Stimulated activated effector memory CD8-positive, alpha-beta T cell treated with anti-CD3 and anti-CD28 coated beads, Interleukin-12 subunit alpha, Interleukin-12 subunit beta, amount 100 ng/mL, for 72 hours (primary cell): Measurements from ENCODE around the gene LONP2.

Experiments used
- ATAC-seq: fragments of 150-1000 bp; cut with Tn5 transposase; 2 replicates; pipeline ENCODE4 v1.10.0; 2021
- DNase-seq, 2 donors: peaks; one replicate each; pipeline ENCODE4 v3.0.0; 2021 to 2022; ENCODE audit warnings: low spot score in 2 of 2
- H3K27ac Mint-ChIP-seq: one replicate; pipeline ENCODE4 v1.8.0; 2022; ENCODE audit warnings: mild to moderate bottlenecking, mixed read lengths
- H3K36me3 Mint-ChIP-seq: one replicate; pipeline ENCODE4 v1.8.0; 2022; ENCODE audit warnings: mild to moderate bottlenecking, mixed read lengths
- H3K4me1 Mint-ChIP-seq: one replicate; pipeline ENCODE4 v1.8.0; 2022; ENCODE audit warnings: mixed read lengths
- H3K4me3 Mint-ChIP-seq: one replicate; pipeline ENCODE4 v1.8.0; 2022; ENCODE audit warnings: mild to moderate bottlenecking, mixed read lengths
- H3K9me3 Mint-ChIP-seq: one replicate; pipeline ENCODE4 v1.8.0; 2022; ENCODE audit warnings: mixed read lengths

Gene LONP2

DNA sequence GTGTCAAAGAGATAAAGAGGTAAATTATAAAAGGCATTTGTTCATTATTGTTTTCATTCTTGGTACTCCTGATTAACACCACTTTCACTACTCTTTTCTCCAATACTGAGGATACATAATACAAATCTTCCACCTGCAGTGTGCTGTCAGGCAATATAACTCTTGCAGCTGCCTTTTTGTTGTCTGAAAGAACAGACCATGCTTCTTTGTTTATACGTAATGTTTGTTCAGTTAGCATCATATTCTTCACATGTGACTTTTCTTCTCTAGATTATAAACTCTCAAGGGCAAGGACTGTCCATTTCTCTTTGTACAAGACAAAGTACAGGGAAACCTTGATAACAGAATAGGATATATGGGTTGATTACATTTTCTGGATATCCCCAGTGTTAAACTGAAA is 17.5 kb downstream of the LONP2 start:
- H3K36me3 Mint-ChIP-seq: peaks cover 100% of the 10 kb centered on the region
- H3K4me3 Mint-ChIP-seq: no peak overlapping the region
- ATAC-seq (no peak), DNase-seq (no peak)
- no peaks in the 10 kb centered on the region for H3K9me3 Mint-ChIP-seq
- H3K27ac Mint-ChIP-seq: no peak overlapping the region
- peaks cover 6% of the 10 kb centered on the region for H3K4me1 Mint-ChIP-seq

DNA sequence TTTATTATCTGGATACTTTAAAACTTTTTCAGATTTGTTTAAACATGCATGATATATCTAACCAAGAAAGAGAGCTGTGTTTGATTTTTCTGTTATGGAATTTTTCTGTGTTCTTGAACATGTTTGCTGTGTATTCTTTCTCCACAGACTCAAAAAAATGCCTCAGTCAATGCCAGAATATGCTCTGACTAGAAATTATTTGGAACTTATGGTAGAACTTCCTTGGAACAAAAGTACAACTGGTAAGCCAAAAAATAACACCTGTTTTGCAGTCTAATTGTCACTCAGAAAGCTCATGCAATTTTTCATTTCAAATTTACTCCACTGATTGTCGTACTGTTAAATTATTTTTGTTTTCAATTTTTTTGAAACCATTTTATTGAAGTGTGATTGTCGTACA is 18.5 kb downstream of the LONP2 start:
- no peak for DNase-seq
- no peak overlapping the region for H3K27ac Mint-ChIP-seq

DNA sequence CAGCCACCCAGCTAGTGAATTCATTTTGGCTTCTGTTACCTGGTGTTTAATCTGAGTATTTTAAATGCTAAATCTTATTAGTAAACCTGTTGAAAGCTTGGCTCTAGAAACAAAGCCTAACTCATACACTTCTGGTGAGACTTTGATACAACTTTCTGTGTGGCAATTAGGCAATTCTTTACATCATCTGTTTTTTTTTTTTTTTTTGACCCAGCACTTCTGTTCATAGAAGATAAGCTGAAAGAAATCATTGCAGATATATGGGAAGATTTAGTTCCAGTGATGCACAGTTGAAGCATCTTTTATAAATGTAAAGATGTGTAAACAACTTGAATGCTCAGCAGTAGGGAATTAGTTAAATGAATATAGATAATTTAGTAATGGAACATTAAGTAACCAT is 24.9 kb downstream of the LONP2 start:
- peaks cover 82% of the 10 kb centered on the region for H3K36me3 Mint-ChIP-seq

More for the DNA sequence above, 18.5 kb downstream of the LONP2 start:
- H3K36me3 Mint-ChIP-seq: peaks cover 99% of the 10 kb centered on the region
- H3K4me3 Mint-ChIP-seq: no peak overlapping the region
- no peak for ATAC-seq
- H3K9me3 Mint-ChIP-seq: no peaks in the 10 kb centered on the region
- H3K4me1 Mint-ChIP-seq: peaks cover 8% of the 10 kb centered on the region

DNA sequence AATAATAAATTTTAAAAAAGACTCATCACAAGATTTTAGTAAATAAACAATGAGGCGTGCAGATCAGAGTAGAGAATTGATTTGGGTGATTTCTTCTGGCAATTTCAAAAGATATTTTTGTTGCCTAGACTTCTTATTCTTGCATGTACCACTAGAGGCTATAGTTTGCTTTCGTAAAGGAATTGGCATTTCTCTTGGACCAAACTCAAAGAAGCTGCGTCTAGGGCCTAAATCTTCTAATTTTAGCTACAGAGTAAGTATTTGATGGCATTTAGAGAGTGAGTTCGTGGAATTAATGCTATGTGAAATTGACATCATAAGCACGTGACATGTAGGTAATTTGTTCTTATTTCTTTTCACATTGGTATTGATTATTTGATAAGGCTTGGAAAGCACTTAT is 27.6 kb downstream of the LONP2 start:
- H3K36me3 Mint-ChIP-seq: peaks cover 69% of the 10 kb centered on the region
- ATAC-seq: no peak
- H3K4me1 Mint-ChIP-seq: peaks cover 4% of the 10 kb centered on the region
- DNase-seq: no peak
- H3K9me3 Mint-ChIP-seq: no peaks in the 10 kb centered on the region
- H3K27ac Mint-ChIP-seq: no peak overlapping the region
- H3K4me3 Mint-ChIP-seq: no peak overlapping the region

More for the DNA sequence above, 24.9 kb downstream of the LONP2 start:
- no peak for ATAC-seq
- DNase-seq: no peak
- Mint-ChIP-seq H3K4me3 (no peak overlapping the region), H3K9me3 (no peaks in the 10 kb centered on the region), H3K4me1 (peaks cover 4% of the 10 kb centered on the region), H3K27ac (peak overlapping the region; percentile 26)

DNA sequence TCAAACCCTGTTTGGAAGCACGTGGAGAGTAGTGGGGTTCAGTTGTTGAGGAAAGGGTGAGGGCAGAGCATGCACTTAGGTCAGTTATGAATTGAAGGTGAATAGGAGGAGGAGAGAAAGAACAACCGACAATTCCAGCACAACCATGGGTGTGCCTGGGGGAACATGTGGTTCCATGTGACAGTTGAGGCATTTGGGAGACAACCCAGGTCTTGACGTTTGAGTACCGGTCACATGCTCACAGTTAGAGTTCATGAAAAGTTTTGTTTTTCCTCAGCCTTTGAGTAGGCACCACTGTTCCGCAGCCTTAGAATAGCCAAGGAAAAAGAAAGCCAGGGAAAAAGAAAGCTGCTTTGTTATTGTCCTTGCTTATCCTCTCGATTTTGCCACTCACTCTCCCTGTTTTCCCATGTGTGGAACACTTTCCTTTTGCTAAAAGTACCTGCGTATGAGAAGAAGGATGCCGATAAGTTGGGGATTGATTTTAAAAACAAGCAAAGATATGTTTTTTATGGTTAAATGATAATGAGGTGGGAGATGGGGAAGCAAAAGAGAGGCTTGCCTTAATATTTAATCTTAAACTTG is 28.8 kb downstream of the LONP2 start:
- Mint-ChIP-seq H3K4me1 (no peaks in the 10 kb centered on the region), H3K36me3 (peaks cover 70% of the 10 kb centered on the region)

DNA sequence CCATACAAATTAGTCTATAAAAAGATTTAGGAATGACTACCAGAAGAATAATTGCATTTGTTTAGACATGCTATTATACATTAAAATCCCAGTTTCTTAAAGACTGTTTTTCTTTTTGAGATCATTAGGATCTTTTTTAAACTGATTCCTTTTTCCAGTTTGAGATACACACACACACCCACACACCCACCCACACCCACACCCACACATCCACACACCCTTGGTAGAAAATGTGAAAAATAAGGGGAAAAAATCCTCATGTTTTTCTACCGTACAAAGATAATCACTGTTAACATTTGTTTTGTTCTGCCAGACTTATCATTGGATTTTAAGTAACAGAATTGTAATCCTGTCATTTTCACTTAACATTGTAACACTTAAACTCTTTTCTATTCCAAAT is 30.4 kb downstream of the LONP2 start:
- peaks cover 77% of the 10 kb centered on the region for H3K36me3 Mint-ChIP-seq
- no peaks in the 10 kb centered on the region for H3K9me3 Mint-ChIP-seq
- DNase-seq (no peak), ATAC-seq (no peak)
- H3K27ac Mint-ChIP-seq: no peak overlapping the region
- no peak overlapping the region for H3K4me3 Mint-ChIP-seq
- H3K4me1 Mint-ChIP-seq: no peaks in the 10 kb centered on the region

More for the DNA sequence above, 28.8 kb downstream of the LONP2 start:
- DNase-seq (no peak), ATAC-seq (no peak)
- no peaks in the 10 kb centered on the region for H3K9me3 Mint-ChIP-seq
- no peak overlapping the region for H3K27ac Mint-ChIP-seq
- no peak overlapping the region for H3K4me3 Mint-ChIP-seq

DNA sequence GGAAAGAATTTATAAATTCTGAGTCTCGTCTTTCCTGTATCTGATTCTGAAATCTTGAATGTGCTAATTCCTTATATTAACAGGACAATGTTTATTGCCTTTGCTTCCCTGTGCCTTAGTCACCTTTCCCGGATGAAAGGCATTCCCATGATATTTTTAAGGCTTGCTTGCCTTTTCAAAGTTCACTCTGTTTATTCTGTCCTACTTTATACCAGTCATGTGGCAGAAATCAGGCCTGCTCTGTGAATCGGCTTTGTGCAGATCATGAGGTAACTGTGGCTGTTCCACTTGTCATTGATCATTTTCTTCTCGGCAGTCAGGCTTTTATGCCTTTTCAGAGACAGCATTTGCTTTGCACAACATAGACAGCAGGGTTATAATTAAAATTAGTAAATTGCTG is 32.0 kb downstream of the LONP2 start:
- Mint-ChIP-seq H3K27ac (no peak overlapping the region), H3K4me3 (no peak overlapping the region), H3K36me3 (peaks cover 74% of the 10 kb centered on the region), H3K4me1 (no peaks in the 10 kb centered on the region), H3K9me3 (no peaks in the 10 kb centered on the region)
- ATAC-seq: no peak
- DNase-seq: no peak

DNA sequence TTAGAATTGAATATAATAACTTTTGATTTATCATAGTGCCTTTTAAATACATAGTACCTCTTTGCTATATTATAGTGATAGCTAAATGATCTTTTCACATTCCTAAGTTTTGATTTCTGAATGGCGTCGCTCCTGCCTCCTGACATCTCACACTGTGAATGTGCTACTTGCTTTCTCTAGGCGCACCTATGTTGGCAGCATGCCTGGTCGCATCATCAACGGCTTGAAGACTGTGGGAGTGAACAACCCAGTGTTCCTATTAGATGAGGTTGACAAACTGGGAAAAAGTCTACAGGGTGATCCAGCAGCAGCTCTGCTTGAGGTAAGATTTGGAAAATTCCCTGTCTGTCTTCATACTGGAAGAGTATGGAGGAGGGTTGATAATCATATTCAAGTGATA is 33.1 kb downstream of the LONP2 start:
- ATAC-seq (no peak), DNase-seq (no peak)
- no peak overlapping the region for H3K27ac Mint-ChIP-seq
- H3K4me3 Mint-ChIP-seq: no peak overlapping the region
- H3K4me1 Mint-ChIP-seq: no peaks in the 10 kb centered on the region
- peaks cover 63% of the 10 kb centered on the region for H3K36me3 Mint-ChIP-seq
- H3K9me3 Mint-ChIP-seq: no peaks in the 10 kb centered on the region

DNA sequence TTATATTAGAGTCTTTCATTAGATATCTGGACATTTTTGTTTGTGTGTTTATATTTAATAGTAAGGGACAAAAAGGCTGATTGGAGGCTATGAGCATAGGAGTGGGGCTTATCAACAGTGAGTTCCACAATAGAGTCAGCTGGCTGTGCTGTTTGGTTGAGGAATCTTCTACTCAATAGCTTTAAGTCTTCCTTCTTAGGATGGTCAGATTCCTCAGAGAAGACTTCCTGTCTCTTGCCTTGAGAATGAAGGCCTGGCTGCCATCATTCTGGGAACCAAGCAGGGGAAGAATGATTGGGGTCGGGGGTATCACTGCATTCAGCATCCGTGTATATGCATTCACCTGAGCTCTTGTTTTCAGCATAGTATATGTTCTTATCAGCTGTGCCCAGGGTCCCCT is 35.1 kb downstream of the LONP2 start:
- no peak overlapping the region for H3K4me3 Mint-ChIP-seq
- ATAC-seq (no peak), DNase-seq (no peak)
- H3K9me3 Mint-ChIP-seq: no peaks in the 10 kb centered on the region
- H3K27ac Mint-ChIP-seq: no peak overlapping the region
- peaks cover 54% of the 10 kb centered on the region for H3K36me3 Mint-ChIP-seq
- peaks cover 14% of the 10 kb centered on the region for H3K4me1 Mint-ChIP-seq

DNA sequence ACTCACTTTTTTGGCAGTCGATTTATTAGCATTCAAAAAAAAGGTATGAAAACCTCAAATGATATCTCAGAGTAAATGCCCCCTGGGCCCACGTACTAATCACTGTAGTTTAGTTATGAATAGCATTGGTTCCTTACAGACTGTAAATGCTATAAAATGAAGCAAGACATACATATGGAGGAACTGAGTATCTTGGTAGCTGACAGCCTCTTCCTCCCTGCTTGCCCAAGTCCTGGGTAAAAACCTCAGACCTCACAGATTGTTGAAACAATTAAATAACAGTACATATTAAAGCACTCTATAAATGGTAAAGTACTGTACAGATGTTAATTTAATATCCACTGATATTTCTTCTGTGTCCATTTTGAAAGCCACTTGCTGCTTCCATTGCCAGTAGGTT is 36.4 kb downstream of the LONP2 start:
- no peak overlapping the region for H3K27ac Mint-ChIP-seq
- peaks cover 27% of the 10 kb centered on the region for H3K4me1 Mint-ChIP-seq
- H3K9me3 Mint-ChIP-seq: no peaks in the 10 kb centered on the region
- no peak overlapping the region for H3K4me3 Mint-ChIP-seq
- DNase-seq: no peak
- no peak for ATAC-seq
- peaks cover 45% of the 10 kb centered on the region for H3K36me3 Mint-ChIP-seq

DNA sequence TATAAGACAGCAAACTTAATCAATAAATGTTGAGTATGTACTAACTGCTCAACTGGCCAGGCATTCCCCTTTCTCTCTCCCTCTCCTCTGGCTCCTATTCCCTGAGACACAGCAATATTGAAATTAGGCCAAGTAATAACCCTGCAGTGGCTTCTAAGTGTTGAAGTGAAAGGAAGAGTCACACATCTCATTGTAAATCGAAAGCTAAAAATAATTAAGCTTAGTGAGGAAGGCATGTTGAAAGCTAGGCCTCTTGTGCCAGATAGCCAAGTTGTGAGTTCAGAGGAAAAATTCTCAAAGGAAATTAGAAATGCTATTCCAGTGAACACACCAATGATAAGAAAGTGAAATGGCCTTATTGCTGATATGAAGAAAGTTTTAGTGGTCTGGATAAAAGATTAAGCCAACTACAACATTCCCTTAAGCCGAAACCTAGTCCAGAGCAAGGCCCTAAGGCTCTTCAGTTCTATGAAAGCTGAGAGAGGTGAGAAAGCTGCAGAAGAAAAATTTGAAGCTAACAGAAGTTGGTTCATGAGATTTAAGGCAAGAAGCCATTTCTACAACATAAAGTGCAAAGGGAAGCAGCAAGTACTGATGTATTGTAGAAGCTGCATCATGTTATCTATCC is 38.6 kb downstream of the LONP2 start:
- DNase-seq: no peak
- Mint-ChIP-seq H3K9me3 (no peaks in the 10 kb centered on the region), H3K4me1 (peaks cover 33% of the 10 kb centered on the region), H3K36me3 (peaks cover 52% of the 10 kb centered on the region), H3K4me3 (no peak overlapping the region), H3K27ac (no peak overlapping the region)
- no peak for ATAC-seq

DNA sequence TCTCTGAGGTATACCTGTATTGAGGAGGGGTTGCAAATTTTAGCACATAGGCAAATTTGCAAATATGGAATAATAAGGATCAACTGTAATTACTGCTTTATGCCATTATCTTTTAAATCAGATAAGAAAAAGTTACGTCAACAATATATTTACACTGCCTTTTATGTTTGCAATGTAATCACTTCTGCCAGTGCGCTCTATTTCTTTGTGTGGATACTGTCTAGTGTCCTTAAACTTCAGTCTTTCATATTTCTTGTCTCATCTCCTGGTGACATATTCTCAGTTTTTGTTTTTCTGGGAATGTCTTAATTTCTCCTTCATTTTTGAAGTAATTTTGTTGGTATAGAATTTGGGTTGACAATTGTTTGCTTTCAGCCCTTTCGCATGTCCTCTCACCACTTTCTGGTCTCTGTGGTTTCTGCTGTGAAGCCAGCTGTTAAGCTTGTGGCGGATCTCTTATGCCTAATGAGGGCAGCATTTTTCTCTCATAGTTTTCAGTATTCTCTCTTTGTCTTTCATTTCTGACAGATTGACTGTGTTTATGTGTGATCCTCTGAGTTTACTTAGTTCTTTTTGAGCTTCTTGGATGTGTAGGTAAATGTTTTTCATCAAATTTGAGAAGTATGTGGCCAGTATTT is 40.8 kb downstream of the LONP2 start:
- Mint-ChIP-seq H3K4me3 (peak overlapping the region; percentile 6), H3K4me1 (peaks cover 33% of the 10 kb centered on the region), H3K9me3 (no peaks in the 10 kb centered on the region), H3K27ac (no peak overlapping the region), H3K36me3 (peaks cover 38% of the 10 kb centered on the region)
- ATAC-seq (peak; percentile 65), DNase-seq (no peak)

DNA sequence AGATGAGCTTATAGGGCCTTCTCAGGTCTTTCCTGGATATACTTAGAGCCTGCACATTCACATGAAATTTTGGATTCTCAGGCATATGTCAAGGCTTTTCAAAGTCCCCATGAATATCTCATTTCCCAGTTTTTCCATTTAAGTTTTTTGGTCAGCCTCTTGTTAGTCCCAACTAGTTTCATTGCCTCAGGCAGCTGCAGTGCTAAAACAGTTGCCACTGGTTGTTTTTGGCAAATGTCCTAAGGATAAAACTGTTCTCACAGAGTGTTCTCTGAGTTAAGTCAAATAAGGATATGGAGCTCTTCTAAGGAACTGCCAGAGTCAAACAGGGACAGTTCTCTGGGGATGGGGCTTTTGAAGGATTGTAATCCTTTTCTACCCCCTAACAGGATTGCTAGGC is 43.1 kb downstream of the LONP2 start:
- no peaks in the 10 kb centered on the region for H3K9me3 Mint-ChIP-seq
- no peak overlapping the region for H3K27ac Mint-ChIP-seq
- peaks cover 43% of the 10 kb centered on the region for H3K36me3 Mint-ChIP-seq
- no peak for ATAC-seq
- H3K4me1 Mint-ChIP-seq: peaks cover 33% of the 10 kb centered on the region
- H3K4me3 Mint-ChIP-seq: no peak overlapping the region
- no peak for DNase-seq

DNA sequence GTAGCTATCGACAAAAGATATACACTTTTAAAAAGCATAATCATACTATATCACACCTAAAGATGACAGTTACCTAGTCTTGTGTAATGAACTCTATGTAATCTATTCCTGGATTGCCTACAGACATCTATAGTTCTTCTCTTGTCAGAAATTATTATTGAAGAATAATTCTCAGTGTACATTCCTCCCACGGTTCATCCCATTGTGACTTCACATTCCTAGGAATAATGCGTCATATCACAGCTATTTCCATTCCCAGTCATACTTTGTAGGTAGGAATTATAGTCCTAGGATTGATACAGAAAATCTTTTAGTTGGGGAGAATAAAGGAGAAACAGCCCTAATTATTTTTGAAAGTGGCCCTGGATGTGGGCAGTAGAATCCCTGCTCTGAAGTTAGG is 47.2 kb downstream of the LONP2 start:
- no peak for DNase-seq
- H3K4me3 Mint-ChIP-seq: no peak overlapping the region
- no peaks in the 10 kb centered on the region for H3K4me1 Mint-ChIP-seq
- peak overlapping the region; percentile 3 for H3K27ac Mint-ChIP-seq
- peaks cover 52% of the 10 kb centered on the region for H3K36me3 Mint-ChIP-seq
- H3K9me3 Mint-ChIP-seq: no peaks in the 10 kb centered on the region
- no peak for ATAC-seq

DNA sequence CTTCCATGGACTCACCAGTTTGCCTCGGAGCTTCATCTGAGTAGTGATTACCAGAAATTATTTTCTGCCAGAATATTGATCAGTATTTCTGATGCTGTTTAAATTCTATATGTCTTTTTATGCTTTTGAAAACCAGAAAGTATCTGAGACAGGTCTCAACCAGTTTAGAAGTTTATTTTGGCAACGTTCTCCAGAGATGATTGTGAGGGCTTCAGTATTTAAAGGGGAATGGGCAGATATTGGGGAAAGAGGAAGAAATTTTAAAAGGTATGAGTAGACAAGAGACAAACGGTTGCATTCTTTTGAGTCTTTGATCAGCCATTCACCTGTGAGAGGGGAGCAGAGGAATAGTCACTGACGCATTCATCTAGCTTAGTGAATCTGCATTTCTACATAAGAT is 47.7 kb downstream of the LONP2 start:
- Mint-ChIP-seq H3K36me3 (peaks cover 52% of the 10 kb centered on the region), H3K4me3 (no peak overlapping the region), H3K9me3 (no peaks in the 10 kb centered on the region), H3K27ac (peak overlapping the region; percentile 3), H3K4me1 (no peaks in the 10 kb centered on the region)
- ATAC-seq (no peak), DNase-seq (no peak)

DNA sequence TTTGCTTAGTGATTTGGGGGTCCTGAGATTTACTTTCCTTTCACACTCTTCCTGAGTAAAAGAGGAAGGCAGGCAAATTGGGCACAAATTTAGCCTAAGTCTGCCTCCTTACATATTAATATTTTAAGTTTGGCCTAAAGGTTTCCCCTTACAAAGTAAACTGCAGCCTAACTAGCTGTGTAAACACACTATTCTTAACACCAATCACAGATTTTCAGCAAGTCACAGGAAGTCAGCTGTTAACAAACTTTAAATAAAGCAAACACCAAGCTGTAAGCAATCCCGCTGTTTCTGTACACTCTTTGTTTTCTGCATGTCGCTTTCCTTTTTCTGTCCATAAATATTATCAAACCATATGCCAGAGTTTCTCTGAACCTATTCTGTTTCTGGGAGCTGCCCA is 48.4 kb downstream of the LONP2 start:
- ATAC-seq (no peak), DNase-seq (no peak)
- no peak overlapping the region for H3K27ac Mint-ChIP-seq
- peaks cover 52% of the 10 kb centered on the region for H3K36me3 Mint-ChIP-seq
- no peak overlapping the region for H3K4me3 Mint-ChIP-seq
- H3K4me1 Mint-ChIP-seq: no peaks in the 10 kb centered on the region
- no peaks in the 10 kb centered on the region for H3K9me3 Mint-ChIP-seq
